ENCODE data around the gene PSMC5.

DNA sequence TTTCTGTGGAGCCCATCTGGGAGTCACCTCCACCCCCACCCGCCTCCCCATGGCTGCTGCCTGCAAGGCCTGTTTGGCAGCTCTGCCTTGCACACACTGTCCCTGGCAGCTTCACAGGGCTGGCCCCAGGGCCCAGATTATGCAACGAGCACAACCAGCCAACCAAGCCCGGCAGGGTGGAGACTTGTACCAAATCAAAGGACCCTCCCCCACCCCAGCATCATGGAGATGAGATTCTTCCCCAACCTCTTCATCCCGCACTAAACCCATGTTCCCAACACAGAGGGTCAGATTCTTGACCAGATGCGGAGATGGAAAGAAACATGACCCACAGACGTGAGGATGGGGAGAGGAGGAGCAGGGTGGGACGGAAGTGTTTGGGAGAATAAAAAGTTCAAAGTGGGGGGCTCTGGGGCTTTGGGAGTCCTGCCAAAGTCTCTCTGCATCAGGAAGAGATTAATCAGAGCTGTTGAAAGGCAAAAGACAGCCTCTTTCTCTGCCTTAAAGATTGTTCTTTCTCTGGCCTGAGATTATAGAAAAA lies 11.5 kb downstream of the PSMC5 start:
- TF ChIP-seq, protein P1, sequence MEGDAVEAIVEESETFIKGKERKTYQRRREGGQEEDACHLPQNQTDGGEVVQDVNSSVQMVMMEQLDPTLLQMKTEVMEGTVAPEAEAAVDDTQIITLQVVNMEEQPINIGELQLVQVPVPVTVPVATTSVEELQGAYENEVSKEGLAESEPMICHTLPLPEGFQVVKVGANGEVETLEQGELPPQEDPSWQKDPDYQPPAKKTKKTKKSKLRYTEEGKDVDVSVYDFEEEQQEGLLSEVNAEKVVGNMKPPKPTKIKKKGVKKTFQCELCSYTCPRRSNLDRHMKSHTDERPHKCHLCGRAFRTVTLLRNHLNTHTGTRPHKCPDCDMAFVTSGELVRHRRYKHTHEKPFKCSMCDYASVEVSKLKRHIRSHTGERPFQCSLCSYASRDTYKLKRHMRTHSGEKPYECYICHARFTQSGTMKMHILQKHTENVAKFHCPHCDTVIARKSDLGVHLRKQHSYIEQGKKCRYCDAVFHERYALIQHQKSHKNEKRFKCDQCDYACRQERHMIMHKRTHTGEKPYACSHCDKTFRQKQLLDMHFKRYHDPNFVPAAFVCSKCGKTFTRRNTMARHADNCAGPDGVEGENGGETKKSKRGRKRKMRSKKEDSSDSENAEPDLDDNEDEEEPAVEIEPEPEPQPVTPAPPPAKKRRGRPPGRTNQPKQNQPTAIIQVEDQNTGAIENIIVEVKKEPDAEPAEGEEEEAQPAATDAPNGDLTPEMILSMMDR (IDR thresholded peaks at IDR 0.05; ENCODE audit: low read depth, low read length, missing input control), result no peak
- TF ChIP-seq YY1 (IDR thresholded peaks at IDR 0.05), result peak; percentile 89
- TF ChIP-seq RAD21 (IDR thresholded peaks at IDR 0.05), result peak in 1 of 2 donors; percentile 31
- TF ChIP-seq GABPA (IDR thresholded peaks at IDR 0.05 in 1 of 2, conservative IDR thresholded peaks at IDR 0.05 in 1 of 2), result peak in 1 of 2 donors; percentile 67
- no peak for TF ChIP-seq JUND (IDR thresholded peaks at IDR 0.05)
- TF ChIP-seq, protein P2, sequence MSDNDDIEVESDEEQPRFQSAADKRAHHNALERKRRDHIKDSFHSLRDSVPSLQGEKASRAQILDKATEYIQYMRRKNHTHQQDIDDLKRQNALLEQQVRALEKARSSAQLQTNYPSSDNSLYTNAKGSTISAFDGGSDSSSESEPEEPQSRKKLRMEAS (IDR thresholded peaks at IDR 0.05), result no peak
- TF ChIP-seq FOXA1 (IDR thresholded peaks at IDR 0.05), result peak; percentile 29
- TF ChIP-seq TAF1 (conservative IDR thresholded peaks at IDR 0.05), result no peak
- TF ChIP-seq, protein P3, sequence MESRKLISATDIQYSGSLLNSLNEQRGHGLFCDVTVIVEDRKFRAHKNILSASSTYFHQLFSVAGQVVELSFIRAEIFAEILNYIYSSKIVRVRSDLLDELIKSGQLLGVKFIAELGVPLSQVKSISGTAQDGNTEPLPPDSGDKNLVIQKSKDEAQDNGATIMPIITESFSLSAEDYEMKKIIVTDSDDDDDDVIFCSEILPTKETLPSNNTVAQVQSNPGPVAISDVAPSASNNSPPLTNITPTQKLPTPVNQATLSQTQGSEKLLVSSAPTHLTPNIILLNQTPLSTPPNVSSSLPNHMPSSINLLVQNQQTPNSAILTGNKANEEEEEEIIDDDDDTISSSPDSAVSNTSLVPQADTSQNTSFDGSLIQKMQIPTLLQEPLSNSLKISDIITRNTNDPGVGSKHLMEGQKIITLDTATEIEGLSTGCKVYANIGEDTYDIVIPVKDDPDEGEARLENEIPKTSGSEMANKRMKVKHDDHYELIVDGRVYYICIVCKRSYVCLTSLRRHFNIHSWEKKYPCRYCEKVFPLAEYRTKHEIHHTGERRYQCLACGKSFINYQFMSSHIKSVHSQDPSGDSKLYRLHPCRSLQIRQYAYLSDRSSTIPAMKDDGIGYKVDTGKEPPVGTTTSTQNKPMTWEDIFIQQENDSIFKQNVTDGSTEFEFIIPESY (IDR thresholded peaks at IDR 0.05), result no peak
